Activated CD4-positive, alpha-beta T cell treated with anti-CD3 and anti-CD28 coated beads, Interleukin-2, amount 10 ng/mL, durations not matched to agents 24 days and 14 days (primary cell): ENCODE measurements around the gene ADAMTSL1. TPM values are rescaled to one million over a fixed set of nuclear protein-coding genes. Genes with fewer than 3 reads are reported as not detected.

Source experiments
- DNase-seq: peaks from one replicate; pipeline ENCODE4 v3.0.0; 2022
- H3K27ac Mint-ChIP-seq: one replicate; pipeline ENCODE4 v1.8.0; 2022; ENCODE audit warnings: mild to moderate bottlenecking, mixed read lengths
- H3K27me3 Mint-ChIP-seq: one replicate; pipeline ENCODE4 v1.8.0; 2022; ENCODE audit warnings: mixed read lengths
- H3K36me3 Mint-ChIP-seq: one replicate; pipeline ENCODE4 v1.8.0; 2022; ENCODE audit warnings: low read depth, mild to moderate bottlenecking, mixed read lengths
- H3K4me1 Mint-ChIP-seq: one replicate; pipeline ENCODE4 v1.8.0; 2021; ENCODE audit warnings: mixed read lengths
- H3K4me3 Mint-ChIP-seq: one replicate; pipeline ENCODE4 v1.8.0; 2022; ENCODE audit warnings: mild to moderate bottlenecking, moderate library complexity, mixed read lengths
- H3K9me3 Mint-ChIP-seq: one replicate; pipeline ENCODE4 v1.8.0; 2021; ENCODE audit warnings: mixed read lengths
- intact Hi-C: fragments of 100-400 bp; cut with micrococcal nuclease; formaldehyde crosslinking; loops from one replicate; pipeline ENCODE4 v1.15.1; 2023
- total RNA-seq: library from RNA; stranded (reverse); gene quantifications from 2 replicates; pipeline ENCODE4 v1.2.3, GENCODE V29; 2022

Gene ADAMTSL1
- total RNA-seq, 1 donor from 2014 or later, result not detected

- H3K27ac Mint-ChIP-seq, result no peak overlapping the region
- H3K4me3 Mint-ChIP-seq, result no peak overlapping the region
- no peaks in the 10 kb centered on the region for H3K36me3 Mint-ChIP-seq
- no peaks in the 10 kb centered on the region for H3K4me1 Mint-ChIP-seq
- no peaks in the 10 kb centered on the region for H3K27me3 Mint-ChIP-seq
- DNase-seq, result no peak
- no peaks in the 10 kb centered on the region for H3K9me3 Mint-ChIP-seq
- intact Hi-C loops, result no loop called here
Observed at GRCh38 chr9:18718932-18719331, 245.0 kb downstream of the ADAMTSL1 start.

- intact Hi-C loops, result no loop called here
- H3K4me3 Mint-ChIP-seq, result no peak overlapping the region
- no peaks in the 10 kb centered on the region for H3K27me3 Mint-ChIP-seq
- DNase-seq, result no peak
- H3K36me3 Mint-ChIP-seq, result no peaks in the 10 kb centered on the region
- no peaks in the 10 kb centered on the region for H3K4me1 Mint-ChIP-seq
- no peak overlapping the region for H3K27ac Mint-ChIP-seq
- H3K9me3 Mint-ChIP-seq, result no peaks in the 10 kb centered on the region
Observed at GRCh38 chr9:18720691-18721090, 246.7 kb downstream of the ADAMTSL1 start.

- no peak for DNase-seq
- no peaks in the 10 kb centered on the region for H3K9me3 Mint-ChIP-seq
- no peaks in the 10 kb centered on the region for H3K4me1 Mint-ChIP-seq
- no peak overlapping the region for H3K4me3 Mint-ChIP-seq
- H3K36me3 Mint-ChIP-seq, result no peaks in the 10 kb centered on the region
- no peaks in the 10 kb centered on the region for H3K27me3 Mint-ChIP-seq
- H3K27ac Mint-ChIP-seq, result no peak overlapping the region
- intact Hi-C loops, result no loop called here
Observed at GRCh38 chr9:18721267-18721994, 247.5 kb downstream of the ADAMTSL1 start.

GRCh38 chr9:18721995-18722310 is 248.0 kb downstream of the ADAMTSL1 start:
- DNase-seq, result no peak
- no peak overlapping the region for H3K27ac Mint-ChIP-seq
- no peaks in the 10 kb centered on the region for H3K9me3 Mint-ChIP-seq
- H3K36me3 Mint-ChIP-seq, result no peaks in the 10 kb centered on the region
- intact Hi-C loops, result no loop called here
- H3K27me3 Mint-ChIP-seq, result no peaks in the 10 kb centered on the region
- no peak overlapping the region for H3K4me3 Mint-ChIP-seq
- H3K4me1 Mint-ChIP-seq, result no peaks in the 10 kb centered on the region

- no peak for DNase-seq
- H3K4me1 Mint-ChIP-seq, result no peaks in the 10 kb centered on the region
- intact Hi-C loops, result no loop called here
- no peak overlapping the region for H3K4me3 Mint-ChIP-seq
- H3K27me3 Mint-ChIP-seq, result no peaks in the 10 kb centered on the region
- no peak overlapping the region for H3K27ac Mint-ChIP-seq
- H3K36me3 Mint-ChIP-seq, result no peaks in the 10 kb centered on the region
- no peaks in the 10 kb centered on the region for H3K9me3 Mint-ChIP-seq
Observed at GRCh38 chr9:18722882-18723281, 248.9 kb downstream of the ADAMTSL1 start.

GRCh38 chr9:18723366-18723765 is 249.4 kb downstream of the ADAMTSL1 start:
- H3K4me1 Mint-ChIP-seq, result no peaks in the 10 kb centered on the region
- no peaks in the 10 kb centered on the region for H3K9me3 Mint-ChIP-seq
- no peaks in the 10 kb centered on the region for H3K27me3 Mint-ChIP-seq
- DNase-seq, result no peak
- intact Hi-C loops, result no loop called here
- no peaks in the 10 kb centered on the region for H3K36me3 Mint-ChIP-seq
- no peak overlapping the region for H3K4me3 Mint-ChIP-seq
- H3K27ac Mint-ChIP-seq, result no peak overlapping the region

- no peak overlapping the region for H3K27ac Mint-ChIP-seq
- no peaks in the 10 kb centered on the region for H3K36me3 Mint-ChIP-seq
- H3K27me3 Mint-ChIP-seq, result no peaks in the 10 kb centered on the region
- H3K9me3 Mint-ChIP-seq, result no peaks in the 10 kb centered on the region
- no peak overlapping the region for H3K4me3 Mint-ChIP-seq
- intact Hi-C loops, result no loop called here
- DNase-seq, result no peak
- no peaks in the 10 kb centered on the region for H3K4me1 Mint-ChIP-seq
Observed at GRCh38 chr9:18726546-18726945, 252.6 kb downstream of the ADAMTSL1 start.

GRCh38 chr9:18727904-18728303 is 254.0 kb downstream of the ADAMTSL1 start:
- no peaks in the 10 kb centered on the region for H3K27me3 Mint-ChIP-seq
- DNase-seq, result no peak
- no peaks in the 10 kb centered on the region for H3K4me1 Mint-ChIP-seq
- H3K9me3 Mint-ChIP-seq, result no peaks in the 10 kb centered on the region
- no peak overlapping the region for H3K4me3 Mint-ChIP-seq
- H3K27ac Mint-ChIP-seq, result no peak overlapping the region
- no peaks in the 10 kb centered on the region for H3K36me3 Mint-ChIP-seq
- intact Hi-C loops, result no loop called here

- Mint-ChIP-seq H3K4me3 (no peak overlapping the region), H3K27ac (no peak overlapping the region), H3K4me1 (no peaks in the 10 kb centered on the region), H3K36me3 (no peaks in the 10 kb centered on the region), H3K27me3 (no peaks in the 10 kb centered on the region), H3K9me3 (no peaks in the 10 kb centered on the region)
- no peak for DNase-seq
- intact Hi-C loops, result no loop called here
Observed at GRCh38 chr9:18728642-18729041, 254.7 kb downstream of the ADAMTSL1 start.

- Mint-ChIP-seq H3K4me3 (no peak overlapping the region), H3K4me1 (no peaks in the 10 kb centered on the region), H3K36me3 (no peaks in the 10 kb centered on the region), H3K9me3 (no peaks in the 10 kb centered on the region), H3K27ac (no peak overlapping the region), H3K27me3 (no peaks in the 10 kb centered on the region)
- DNase-seq, result no peak
- intact Hi-C loops, result no loop called here
Observed at GRCh38 chr9:18730241-18730640, 256.3 kb downstream of the ADAMTSL1 start.

GRCh38 chr9:18739127-18739526 is 265.2 kb downstream of the ADAMTSL1 start:
- intact Hi-C loops, result no loop called here
- DNase-seq, result no peak
- peaks cover 7% of the 10 kb centered on the region for H3K27me3 Mint-ChIP-seq
- no peak overlapping the region for H3K4me3 Mint-ChIP-seq
- no peaks in the 10 kb centered on the region for H3K36me3 Mint-ChIP-seq
- no peaks in the 10 kb centered on the region for H3K4me1 Mint-ChIP-seq
- no peak overlapping the region for H3K27ac Mint-ChIP-seq
- H3K9me3 Mint-ChIP-seq, result no peaks in the 10 kb centered on the region

- Mint-ChIP-seq H3K27me3 (peaks cover 7% of the 10 kb centered on the region), H3K27ac (no peak overlapping the region), H3K4me1 (no peaks in the 10 kb centered on the region), H3K36me3 (no peaks in the 10 kb centered on the region), H3K4me3 (no peak overlapping the region), H3K9me3 (no peaks in the 10 kb centered on the region)
- intact Hi-C loops, result no loop called here
- DNase-seq, result no peak
Observed at GRCh38 chr9:18739641-18740318, 265.8 kb downstream of the ADAMTSL1 start.

- intact Hi-C loops, result no loop called here
- DNase-seq, result no peak
- no peaks in the 10 kb centered on the region for H3K36me3 Mint-ChIP-seq
- no peak overlapping the region for H3K4me3 Mint-ChIP-seq
- no peaks in the 10 kb centered on the region for H3K4me1 Mint-ChIP-seq
- no peak overlapping the region for H3K27ac Mint-ChIP-seq
- peaks cover 7% of the 10 kb centered on the region for H3K27me3 Mint-ChIP-seq
- no peaks in the 10 kb centered on the region for H3K9me3 Mint-ChIP-seq
Observed at GRCh38 chr9:18741359-18741758, 267.4 kb downstream of the ADAMTSL1 start.

GRCh38 chr9:18741945-18742344 is 268.0 kb downstream of the ADAMTSL1 start:
- Mint-ChIP-seq H3K36me3 (no peaks in the 10 kb centered on the region), H3K4me1 (no peaks in the 10 kb centered on the region), H3K27ac (no peak overlapping the region), H3K27me3 (peaks cover 7% of the 10 kb centered on the region), H3K4me3 (no peak overlapping the region), H3K9me3 (no peaks in the 10 kb centered on the region)
- no peak for DNase-seq
- intact Hi-C loops, result no loop called here

- Mint-ChIP-seq H3K27ac (no peak overlapping the region), H3K9me3 (no peaks in the 10 kb centered on the region), H3K36me3 (no peaks in the 10 kb centered on the region), H3K27me3 (peaks cover 6% of the 10 kb centered on the region), H3K4me3 (no peak overlapping the region), H3K4me1 (no peaks in the 10 kb centered on the region)
- no peak for DNase-seq
- intact Hi-C loops, result no loop called here
Observed at GRCh38 chr9:18743421-18743820, 269.5 kb downstream of the ADAMTSL1 start.
